HEK293T (cell line): ENCODE measurements around the gene CENPL.
A peak's percentile ranks its signal among the peaks of the same experiment; 100 is the strongest.

ENCODE experiments used
- CTCF ChIA-PET: fragments of 350-600 bp; formaldehyde crosslinking; extraction: SDS; loops from one replicate; lab custom pipeline; 2021; ENCODE audit warnings: antibody characterized with exemption, inconsistent platforms; lab: Yijun Ruan, JAX
- POLR2A ChIA-PET: fragments of 350-600 bp; formaldehyde crosslinking; extraction: SDS; loops from one replicate; lab custom pipeline; 2020; ENCODE audit warnings: antibody characterized with exemption, inconsistent platforms; lab: Yijun Ruan, JAX
- DNase-seq: peaks from one replicate; pipeline ENCODE4 v3.0.0; 2012; ENCODE audit warnings: mixed read lengths; ENCODE audit errors: extremely low spot score
- BHLHE40 ChIP-seq: fragments of 450-650 bp; IDR thresholded peaks from 2 replicates; pipeline ENCODE4 v1.6.1; 2016; ENCODE audit warnings: mild to moderate bottlenecking, moderate library complexity, borderline replicate concordance
- CTBP1 ChIP-seq: fragments of 450-650 bp; IDR thresholded peaks from 2 replicates; pipeline ENCODE4 v1.6.1; 2016; ENCODE audit warnings: borderline replicate concordance
- ELF4 ChIP-seq: fragments of 450-650 bp; IDR thresholded peaks from 2 replicates; pipeline ENCODE4 v1.6.1; 2017; ENCODE audit warnings: antibody characterized with exemption
- FOXA1 ChIP-seq: fragments of 450-650 bp; IDR thresholded peaks from 2 replicates; pipeline ENCODE4 v1.6.1; 2016; ENCODE audit warnings: mild to moderate bottlenecking
- FOXK2 ChIP-seq: fragments of 450-650 bp; IDR thresholded peaks from 2 replicates; pipeline ENCODE4 v1.6.1; 2016; ENCODE audit warnings: mild to moderate bottlenecking
- FOXM1 ChIP-seq: fragments of 450-650 bp; IDR thresholded peaks from 2 replicates; pipeline ENCODE4 v1.6.1; 2017; ENCODE audit warnings: mild to moderate bottlenecking, borderline replicate concordance
- HDGF ChIP-seq: fragments of 450-650 bp; IDR thresholded peaks from 2 replicates; pipeline ENCODE4 v1.6.1; 2017; ENCODE audit warnings: antibody characterized with exemption, borderline replicate concordance
- L3MBTL2 ChIP-seq: fragments of 450-650 bp; conservative IDR thresholded peaks from 2 replicates; pipeline ENCODE4 v1.6.1; 2016; ENCODE audit warnings: mild to moderate bottlenecking
- LEF1 ChIP-seq: fragments of 450-650 bp; IDR thresholded peaks from 2 replicates; pipeline ENCODE4 v1.6.1; 2017; ENCODE audit warnings: mild to moderate bottlenecking, borderline replicate concordance
- NFRKB ChIP-seq: fragments of 450-650 bp; IDR thresholded peaks from 2 replicates; pipeline ENCODE4 v1.6.1; 2016; ENCODE audit warnings: mild to moderate bottlenecking, moderate library complexity
- SP1 ChIP-seq: fragments of 450-650 bp; IDR thresholded peaks from 2 replicates; pipeline ENCODE4 v1.6.1; 2017
- SUZ12 ChIP-seq: fragments of 450-650 bp; IDR thresholded peaks from 2 replicates; pipeline ENCODE4 v1.6.1; 2016; ENCODE audit warnings: mild to moderate bottlenecking
- TARDBP ChIP-seq: fragments of 450-650 bp; IDR thresholded peaks from 2 replicates; pipeline ENCODE4 v1.6.1; 2016
- ZNF384 ChIP-seq: fragments of 450-650 bp; IDR thresholded peaks from 2 replicates; pipeline ENCODE4 v1.6.1; 2016
- TF ChIP-seq, protein P1 (sequence below): fragments of 450-650 bp; IDR thresholded peaks from 2 replicates; pipeline ENCODE4 v1.6.1; 2016

The CENPL gene

DNA sequence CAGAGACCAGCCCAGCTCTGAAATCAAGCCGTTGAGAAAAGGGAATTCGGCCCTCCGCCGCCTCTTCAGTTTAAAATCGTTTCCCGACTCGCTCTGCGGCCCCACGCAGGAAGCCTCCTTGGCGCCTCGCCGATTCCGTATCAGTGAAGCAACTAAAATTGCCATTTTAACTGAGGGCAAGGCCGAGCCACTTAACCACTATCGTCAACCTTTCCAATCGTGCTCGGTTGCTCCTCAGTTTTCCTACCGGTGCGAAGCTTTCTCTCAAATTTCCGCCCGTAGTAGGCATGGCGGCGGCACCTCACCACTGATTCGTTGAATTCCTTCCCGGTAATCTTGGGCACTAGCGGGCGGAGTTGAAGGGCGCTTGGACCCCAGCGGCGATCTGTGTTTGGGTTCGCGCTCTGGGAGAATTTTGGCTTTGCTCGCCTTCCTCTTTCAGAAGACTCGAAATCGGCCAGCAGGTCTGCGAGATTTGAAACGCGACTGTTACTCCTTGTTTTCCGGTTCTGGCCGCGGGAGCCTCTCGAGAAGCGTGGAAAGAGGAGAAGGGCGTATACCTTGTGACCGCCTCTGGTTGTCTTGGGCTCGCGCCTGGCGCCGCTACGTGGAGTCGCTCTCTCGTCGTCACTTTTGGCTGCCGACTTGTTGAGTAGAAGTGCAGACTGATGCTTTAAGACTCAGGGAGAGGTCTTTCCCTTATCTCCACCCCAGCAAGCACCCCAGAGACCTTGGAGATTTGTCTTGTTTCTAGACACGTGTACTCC, at the start of gene CENPL, which contains the start of gene DARS2:
Gene CENPL, minus strand, starts transcription at position 569 of the 767 bp plus-strand sequence. CDS start 13,584 bp downstream, outside the sequence.
Gene DARS2, plus strand, starts transcription at position 359 of the 767 bp plus-strand sequence. CDS start 557 bp downstream, outside the sequence.
- TF ChIP-seq SUZ12 (no peak), FOXM1 (peak; percentile 88; the same call in 1 of the 2 replicates), L3MBTL2 (peak; percentile 80), NFRKB (peak; percentile 76), ELF4 (peak; percentile 77)
- POLR2A ChIA-PET: interaction anchor here (0.7 to 3.3 kb wide), 17 partner anchors 9 to 1176 kb away, joined by 3 to 11 read pairs (median 4); partner anchors contain the start of genes CACYBP, KLHL20 and ZBTB37
- peak; percentile 90 for DNase-seq
- CTCF ChIA-PET: no interaction called here

DNA sequence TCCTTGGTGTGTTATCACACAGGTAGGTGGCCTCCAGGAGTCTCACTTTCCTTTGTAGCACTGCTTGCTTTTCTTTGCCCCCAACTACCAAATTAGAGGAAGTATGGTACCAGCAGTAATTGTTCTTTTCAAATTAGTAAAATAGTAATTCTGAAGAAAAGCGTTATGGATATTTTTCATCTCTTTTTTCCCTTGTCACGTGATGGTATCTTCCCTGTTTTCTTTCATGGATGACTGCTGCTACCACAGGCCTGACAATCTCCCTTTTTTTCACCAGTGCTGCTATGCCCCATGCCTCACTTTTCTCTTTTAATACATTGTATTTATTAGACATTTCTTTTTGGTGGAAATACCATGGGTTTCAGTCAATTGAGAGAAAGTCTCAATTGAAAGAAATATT, 46.8 kb upstream of the CENPL start:
- TF ChIP-seq CTBP1 (no peak), BHLHE40 (no peak), FOXA1 (no peak), ELF4 (no peak), ZNF384 (no peak), LEF1 (no peak), FOXK2 (no peak)
- TF ChIP-seq, protein P1, sequence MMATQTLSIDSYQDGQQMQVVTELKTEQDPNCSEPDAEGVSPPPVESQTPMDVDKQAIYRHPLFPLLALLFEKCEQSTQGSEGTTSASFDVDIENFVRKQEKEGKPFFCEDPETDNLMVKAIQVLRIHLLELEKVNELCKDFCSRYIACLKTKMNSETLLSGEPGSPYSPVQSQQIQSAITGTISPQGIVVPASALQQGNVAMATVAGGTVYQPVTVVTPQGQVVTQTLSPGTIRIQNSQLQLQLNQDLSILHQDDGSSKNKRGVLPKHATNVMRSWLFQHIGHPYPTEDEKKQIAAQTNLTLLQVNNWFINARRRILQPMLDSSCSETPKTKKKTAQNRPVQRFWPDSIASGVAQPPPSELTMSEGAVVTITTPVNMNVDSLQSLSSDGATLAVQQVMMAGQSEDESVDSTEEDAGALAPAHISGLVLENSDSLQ: no peak
- ChIA-PET POLR2A (no interaction called here), CTCF (no interaction called here)
- DNase-seq: no peak

- CTCF ChIA-PET: no interaction called here
- TF ChIP-seq TARDBP (no peak), SUZ12 (no peak), SP1 (no peak)
- POLR2A ChIA-PET: no interaction called here
- DNase-seq: no peak
These were observed 46.4 kb upstream of the CENPL start for GRCh38 chr1:173871091-173871490.

DNA sequence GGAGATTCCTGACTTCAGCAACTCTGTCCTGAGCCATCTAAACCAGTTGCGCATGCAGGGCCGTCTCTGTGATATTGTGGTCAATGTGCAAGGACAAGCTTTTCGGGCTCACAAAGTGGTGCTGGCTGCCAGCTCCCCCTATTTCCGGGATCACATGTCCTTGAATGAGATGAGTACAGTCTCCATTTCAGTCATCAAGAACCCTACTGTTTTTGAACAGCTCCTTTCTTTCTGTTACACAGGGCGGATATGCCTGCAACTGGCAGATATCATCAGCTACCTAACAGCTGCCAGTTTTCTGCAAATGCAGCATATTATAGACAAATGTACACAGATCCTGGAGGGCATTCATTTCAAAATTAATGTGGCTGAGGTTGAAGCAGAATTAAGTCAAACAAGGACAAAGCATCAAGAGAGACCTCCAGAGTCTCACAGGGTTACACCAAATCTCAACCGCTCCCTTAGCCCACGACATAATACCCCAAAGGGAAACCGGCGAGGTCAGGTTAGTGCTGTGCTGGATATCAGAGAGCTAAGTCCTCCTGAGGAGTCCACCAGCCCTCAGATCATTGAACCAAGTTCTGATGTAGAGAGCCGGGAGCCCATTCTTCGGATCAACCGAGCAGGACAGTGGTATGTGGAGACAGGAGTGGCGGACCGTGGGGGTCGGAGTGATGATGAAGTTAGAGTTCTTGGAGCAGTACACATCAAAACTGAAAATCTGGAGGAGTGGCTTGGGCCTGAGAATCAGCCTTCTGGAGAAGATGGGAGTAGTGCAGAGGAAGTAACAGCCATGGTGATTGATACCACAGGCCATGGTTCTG, 45.8 kb upstream of the CENPL start:
- TF ChIP-seq FOXK2 (no peak), ZNF384 (no peak), NFRKB (no peak), FOXA1 (no peak), FOXM1 (no peak)
- TF ChIP-seq, protein P1: no peak
- POLR2A ChIA-PET: interaction anchor here (0.8 kb wide), 1 partner anchor 46 kb away, joined by 5 read pairs; the partner anchor contains the start of gene DARS2
- DNase-seq: no peak
- CTCF ChIA-PET: no interaction called here

DNA sequence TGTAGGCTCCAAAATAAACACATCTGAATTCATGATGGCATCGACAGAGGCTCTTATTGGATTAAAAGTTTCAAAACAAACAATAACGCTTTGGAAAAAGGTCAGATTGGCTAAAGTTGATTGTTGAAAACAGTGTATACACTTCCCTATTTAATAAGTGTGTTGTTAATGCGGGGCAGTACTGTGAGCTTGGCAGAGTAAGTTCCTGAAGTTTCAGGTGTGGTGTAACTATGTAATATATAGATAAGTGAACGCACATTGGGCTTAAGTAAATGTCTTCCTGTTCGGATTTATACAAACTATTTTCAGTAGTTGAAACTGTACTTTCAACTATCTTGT, 44.3 kb upstream of the CENPL start:
- DNase-seq: no peak
- POLR2A ChIA-PET: interaction anchor here (1.0 to 2.4 kb wide), 4 partner anchors 10 to 172 kb away, joined by 4 to 7 read pairs (median 4); no protein-coding TSS in a partner anchor
- TF ChIP-seq SP1 (no peak), FOXM1 (no peak), TARDBP (no peak)
- CTCF ChIA-PET: interaction anchor here (0.5 kb wide), 1 partner anchor 378 kb away, joined by 3 read pairs; no protein-coding TSS in a partner anchor

DNA sequence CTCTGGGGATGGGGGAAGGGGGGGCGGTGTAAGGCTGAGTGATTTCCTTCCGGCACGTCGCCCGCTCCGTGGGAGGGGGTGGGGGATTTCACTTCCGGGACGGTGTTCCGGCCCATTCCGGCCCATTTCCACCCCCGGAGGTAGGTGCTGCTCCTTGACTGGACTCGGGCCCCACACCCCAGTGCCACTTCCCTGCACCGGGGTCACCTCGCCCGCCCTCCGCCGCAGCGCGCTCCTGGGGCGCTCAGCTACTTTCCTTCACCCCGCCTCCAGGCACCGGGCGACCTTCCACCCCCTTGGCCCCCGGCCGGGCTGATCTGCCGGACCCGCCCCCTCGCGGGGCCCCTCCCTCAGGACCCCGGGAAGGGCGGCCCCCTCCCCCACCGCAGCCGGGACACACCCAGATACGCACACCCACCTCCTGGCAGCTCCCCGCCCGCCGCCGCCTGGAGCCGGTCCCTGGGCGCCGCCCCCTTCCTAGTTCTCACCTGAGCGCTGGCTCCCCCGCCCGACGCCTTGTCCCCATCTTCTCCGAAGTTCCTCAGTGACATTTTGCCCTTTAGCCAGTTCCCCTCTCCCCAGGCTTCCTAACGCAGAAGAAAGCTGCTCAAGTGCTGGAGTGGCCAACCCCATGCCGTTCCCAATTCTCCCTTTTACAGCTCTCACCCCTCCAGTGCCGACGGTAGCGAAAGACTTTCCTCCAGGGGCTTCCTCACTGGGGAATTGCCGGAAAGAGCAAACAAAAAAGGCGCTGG, 43.8 kb upstream of the CENPL start, which contains the start of gene ZBTB37:
Gene ZBTB37, plus strand, starts transcription at position 115 of the 755 bp plus-strand sequence. CDS start 1,846 bp downstream, outside the sequence.
- ChIA-PET POLR2A (interaction anchor here (0.6 to 2.4 kb wide), 18 partner anchors 8 to 930 kb away, joined by 3 to 12 read pairs (median 4); partner anchors contain the start of genes DARS2 and KLHL20), CTCF (interaction anchor here (0.5 kb wide), 1 partner anchor 378 kb away, joined by 3 read pairs; no protein-coding TSS in a partner anchor)
- TF ChIP-seq NFRKB: no peak
- TF ChIP-seq L3MBTL2: peak; percentile 33
- TF ChIP-seq LEF1: no peak
- no peak; the same call in 1 of the 2 replicates for TF ChIP-seq FOXM1
- TF ChIP-seq SP1: no peak
- TF ChIP-seq, protein P1: no peak
- TF ChIP-seq CTBP1: peak; percentile 3; the same call in 1 of the 2 replicates
- TF ChIP-seq FOXA1: no peak
- TF ChIP-seq HDGF: no peak
- TF ChIP-seq ELF4: no peak
- no peak for TF ChIP-seq TARDBP
- no peak for TF ChIP-seq FOXK2
- TF ChIP-seq ZNF384: no peak
- peak; percentile 85 for DNase-seq
